ENCODE data around the gene ZNF669. TPM values are rescaled to one million over a fixed set of nuclear protein-coding genes. Genes with fewer than 3 reads are reported as not detected.
"Not testable (repeated sequence)": the region's sequence is repeated elsewhere in the genome, so short reads cannot be mapped to it uniquely, and the experiment has no call there.

Gene ZNF669
- total and polyA plus RNA-seq, 7 donors = 1.3 to 3.7 (median 2.7) TPM

- Histone ChIP-seq H3K4me1 (peaks cover 4% of the 10 kb centered on the region), H3K9me3 (peaks cover 38% of the 10 kb centered on the region), H3K27ac (no peak overlapping the region), H3K4me3 (no peak overlapping the region), H3K27me3 (ENCODE audit: insufficient read depth in 3 of 3, low read length in 2 of 3) (no peaks in the 10 kb centered on the region), H3K36me3 (ENCODE audit: insufficient read depth in 1 of 2, low read depth in 1 of 2) (no peaks in the 10 kb centered on the region)
- DNase-seq (no peak), ATAC-seq (no peak)
- TF ChIP-seq, protein P1, sequence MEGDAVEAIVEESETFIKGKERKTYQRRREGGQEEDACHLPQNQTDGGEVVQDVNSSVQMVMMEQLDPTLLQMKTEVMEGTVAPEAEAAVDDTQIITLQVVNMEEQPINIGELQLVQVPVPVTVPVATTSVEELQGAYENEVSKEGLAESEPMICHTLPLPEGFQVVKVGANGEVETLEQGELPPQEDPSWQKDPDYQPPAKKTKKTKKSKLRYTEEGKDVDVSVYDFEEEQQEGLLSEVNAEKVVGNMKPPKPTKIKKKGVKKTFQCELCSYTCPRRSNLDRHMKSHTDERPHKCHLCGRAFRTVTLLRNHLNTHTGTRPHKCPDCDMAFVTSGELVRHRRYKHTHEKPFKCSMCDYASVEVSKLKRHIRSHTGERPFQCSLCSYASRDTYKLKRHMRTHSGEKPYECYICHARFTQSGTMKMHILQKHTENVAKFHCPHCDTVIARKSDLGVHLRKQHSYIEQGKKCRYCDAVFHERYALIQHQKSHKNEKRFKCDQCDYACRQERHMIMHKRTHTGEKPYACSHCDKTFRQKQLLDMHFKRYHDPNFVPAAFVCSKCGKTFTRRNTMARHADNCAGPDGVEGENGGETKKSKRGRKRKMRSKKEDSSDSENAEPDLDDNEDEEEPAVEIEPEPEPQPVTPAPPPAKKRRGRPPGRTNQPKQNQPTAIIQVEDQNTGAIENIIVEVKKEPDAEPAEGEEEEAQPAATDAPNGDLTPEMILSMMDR (IDR thresholded peaks at IDR 0.05) = no peak
- 92 to 95% (median 94%) methylated on average over 10 of the region's 10 CpGs for WGBS, 3 donors
- intact Hi-C loops (cut with DNase I) = loop anchor here in 1 of 2 donors (5.0 kb wide), 1 partner anchor 36 kb away; no protein-coding TSS in a partner anchor
Measured at GRCh38 chr1:247131236-247131635, 27.1 kb upstream of the ZNF669 start.

DNA sequence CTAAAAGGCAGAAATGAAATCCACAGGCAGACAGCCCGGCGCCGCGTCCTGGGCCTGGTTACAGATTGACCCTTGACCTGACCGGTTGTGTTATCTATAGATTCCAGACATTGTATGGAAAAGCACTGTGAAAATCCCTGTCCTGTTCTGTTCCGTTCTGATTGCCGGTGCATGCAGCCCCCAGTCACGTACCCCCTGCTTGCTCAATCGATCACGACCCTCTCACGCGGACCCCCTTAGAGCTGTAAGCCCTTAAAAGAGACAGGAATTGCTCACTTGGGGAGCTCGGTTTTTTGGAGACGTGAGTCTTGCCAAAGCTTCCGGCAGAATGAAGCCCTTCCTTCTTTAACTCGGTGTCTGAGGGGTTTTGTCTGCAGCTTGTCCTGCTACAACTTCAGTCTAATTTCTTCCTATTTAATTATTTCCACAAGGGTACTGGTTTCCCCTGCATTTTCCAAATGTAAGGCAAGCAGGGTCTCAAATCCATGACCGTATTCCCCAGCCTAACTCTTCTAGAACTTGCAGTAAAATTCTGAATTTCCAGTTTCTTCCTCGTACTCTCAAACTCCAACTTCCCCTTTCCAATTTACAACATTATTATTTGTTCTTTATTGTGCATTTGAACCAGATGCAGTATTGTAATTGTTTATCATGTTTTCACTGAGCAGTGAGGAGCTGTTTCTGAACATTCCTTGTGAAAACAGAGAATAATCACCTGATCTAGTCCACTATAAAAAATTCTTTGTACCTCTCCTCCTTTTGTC, 23.5 kb upstream of the ZNF669 start:
- not testable (repeated sequence) for H3K4me1 ChIP-seq; H3K27ac ChIP-seq; H3K36me3 ChIP-seq (ENCODE audit: insufficient read depth in 1 of 2, low read depth in 1 of 2); H3K27me3 ChIP-seq (ENCODE audit: insufficient read depth in 3 of 3, low read length in 2 of 3); H3K9me3 ChIP-seq; DNase-seq; ATAC-seq
- peak overlapping the region; percentile 44 for H3K4me3 ChIP-seq
- intact Hi-C loops (cut with DNase I) = loop anchor here in 1 of 2 donors (5.0 kb wide), 1 partner anchor 40 kb away; no protein-coding TSS in a partner anchor
- WGBS, 3 donors = 56 to 87% (median 57%) methylated on average over 12 to 13 of the region's 18 CpGs

- peak; percentile 69 to 86 (median 79) for ATAC-seq
- not testable (repeated sequence) for H3K36me3 ChIP-seq (ENCODE audit: insufficient read depth in 1 of 2, low read depth in 1 of 2); H3K27ac ChIP-seq; H3K4me1 ChIP-seq; H3K4me3 ChIP-seq; H3K27me3 ChIP-seq (ENCODE audit: insufficient read depth in 3 of 3, low read length in 2 of 3); DNase-seq
- intact Hi-C loops (cut with DNase I) = loop anchor here in 1 of 2 donors (5.0 kb wide), 1 partner anchor 41 kb away; no protein-coding TSS in a partner anchor
- H3K9me3 ChIP-seq = peaks cover 10% of the 10 kb centered on the region
- WGBS, 3 donors = no CpG with 5 or more reads among the region's 46 CpGs
Measured at GRCh38 chr1:247126601-247127000, 22.4 kb upstream of the ZNF669 start.

DNA sequence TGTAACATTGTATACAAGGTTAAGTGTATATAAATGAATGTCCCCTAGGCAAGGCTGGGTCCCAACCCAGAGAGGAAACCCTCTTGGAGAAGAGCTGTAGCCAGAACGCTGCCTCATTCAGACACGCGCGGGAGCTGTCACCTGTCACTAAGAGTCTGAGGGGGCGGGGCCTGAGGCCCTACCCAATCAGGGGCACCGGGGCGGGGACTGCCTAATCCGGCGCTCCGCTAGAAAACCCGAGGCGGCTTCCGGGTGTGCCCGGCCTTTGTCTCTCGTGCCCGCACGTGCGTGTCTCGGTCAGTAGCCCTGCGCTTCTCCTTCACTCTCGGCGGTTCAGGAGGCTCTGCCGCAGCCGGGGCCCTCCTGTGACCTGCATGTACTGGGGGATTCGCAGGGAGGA, 22.0 kb upstream of the ZNF669 start:
- not testable (repeated sequence) for H3K9me3 ChIP-seq; DNase-seq; H3K27me3 ChIP-seq (ENCODE audit: insufficient read depth in 3 of 3, low read length in 2 of 3); H3K27ac ChIP-seq; H3K4me1 ChIP-seq; H3K36me3 ChIP-seq (ENCODE audit: insufficient read depth in 1 of 2, low read depth in 1 of 2)
- WGBS, 3 donors = no CpG with 5 or more reads among the region's 25 CpGs
- intact Hi-C loops (cut with DNase I) = loop anchor here in 1 of 2 donors (5.0 kb wide), 1 partner anchor 41 kb away; no protein-coding TSS in a partner anchor
- ATAC-seq = peak; percentile 100
- peak overlapping the region; percentile 7 for H3K4me3 ChIP-seq

DNA sequence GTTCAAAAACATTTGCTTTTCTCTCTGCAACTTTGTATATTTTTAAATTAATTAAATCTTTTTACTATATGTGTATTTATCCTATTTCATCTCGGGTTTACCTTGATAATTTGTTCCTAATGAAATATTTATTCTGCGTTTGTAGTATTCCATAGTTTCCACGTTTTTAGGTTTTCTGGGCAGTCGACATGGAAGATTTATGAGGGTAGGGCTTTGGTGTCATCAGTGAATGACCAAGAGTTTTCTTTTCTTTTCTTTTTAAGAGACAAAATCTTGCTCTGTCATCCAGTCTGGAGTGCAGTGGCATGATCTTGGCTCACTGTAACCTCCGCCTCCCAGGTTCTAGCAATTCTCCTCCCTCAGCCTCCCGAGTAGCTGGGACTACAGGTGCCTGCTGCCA, 17.2 kb upstream of the ZNF669 start:
- Histone ChIP-seq H3K9me3 (peaks cover 4% of the 10 kb centered on the region), H3K4me3 (no peak overlapping the region), H3K4me1 (no peaks in the 10 kb centered on the region), H3K27me3 (ENCODE audit: insufficient read depth in 3 of 3, low read length in 2 of 3) (no peaks in the 10 kb centered on the region), H3K27ac (no peak overlapping the region), H3K36me3 (ENCODE audit: insufficient read depth in 1 of 2, low read depth in 1 of 2) (no peaks in the 10 kb centered on the region)
- intact Hi-C loops (cut with DNase I) = no loop called here
- TF ChIP-seq, protein P1 (IDR thresholded peaks at IDR 0.05) = no peak
- WGBS, 3 donors = 67 to 76% (median 72%) methylated on average over 6 of the region's 6 CpGs
- ATAC-seq (no peak), DNase-seq (no peak)

- H3K36me3 ChIP-seq (ENCODE audit: insufficient read depth in 1 of 2, low read depth in 1 of 2) = not testable (repeated sequence)
- WGBS, 3 donors = 79 to 97% (median 86%) methylated on average over 4 of the region's 4 CpGs
Measured at GRCh38 chr1:247120408-247120668, 16.2 kb upstream of the ZNF669 start.

More at GRCh38 chr1:247120408-247120668, 16.2 kb upstream of the ZNF669 start:
- DNase-seq; ATAC-seq; H3K4me1 ChIP-seq; H3K27ac ChIP-seq; H3K9me3 ChIP-seq; H3K4me3 ChIP-seq; H3K27me3 ChIP-seq (ENCODE audit: insufficient read depth in 3 of 3, low read length in 2 of 3); intact Hi-C loops (cut with DNase I): not testable (repeated sequence)
